GM08714 (cell line): ENCODE measurements around the gene PPP1R1B.

ENCODE experiments used
- H3K4me3 ChIP-seq: fragments of 200-500 bp; sonication (Bioruptor generic); 2 replicates; pipeline ENCODE4 v1.5.1; 2014; ENCODE audit warnings: mild to moderate bottlenecking, low read length, inconsistent platforms
- ZNF274 ChIP-seq: IDR thresholded peaks from 2 replicates; pipeline ENCODE4 v1.6.1; 2012; ENCODE audit warnings: mild to moderate bottlenecking, low read depth, low read length

PPP1R1B gene

GRCh38 chr17:39629494-39629880 is 2.7 kb downstream of the PPP1R1B start:
- TF ChIP-seq ZNF274: no peak

GRCh38 chr17:39629898-39630297 is 3.1 kb downstream of the PPP1R1B start:
- TF ChIP-seq ZNF274: no peak

More at GRCh38 chr17:39629494-39629880, 2.7 kb downstream of the PPP1R1B start:
- no peak overlapping the region for H3K4me3 ChIP-seq

GRCh38 chr17:39631403-39631802 is 4.7 kb downstream of the PPP1R1B start:
- no peak overlapping the region for H3K4me3 ChIP-seq
- TF ChIP-seq ZNF274: no peak

More at GRCh38 chr17:39629898-39630297, 3.1 kb downstream of the PPP1R1B start:
- H3K4me3 ChIP-seq: no peak overlapping the region

GRCh38 chr17:39632153-39632941 is 5.6 kb downstream of the PPP1R1B start:
- TF ChIP-seq ZNF274: no peak
- H3K4me3 ChIP-seq: no peak overlapping the region

GRCh38 chr17:39633570-39634183 is 6.9 kb downstream of the PPP1R1B start:
- no peak overlapping the region for H3K4me3 ChIP-seq
- no peak for TF ChIP-seq ZNF274

- TF ChIP-seq ZNF274: no peak
- no peak overlapping the region for H3K4me3 ChIP-seq
Observed at GRCh38 chr17:39634384-39634871, 7.7 kb downstream of the PPP1R1B start.

- no peak for TF ChIP-seq ZNF274
- H3K4me3 ChIP-seq: no peak overlapping the region
Observed at GRCh38 chr17:39635614-39636176, 8.9 kb downstream of the PPP1R1B start.

- H3K4me3 ChIP-seq: peak overlapping the region; percentile 90; the same call in 1 of the 2 replicates
Observed at GRCh38 chr17:39636587-39636926, 9.8 kb downstream of the PPP1R1B start.

GRCh38 chr17:39636927-39637736 is 10.4 kb downstream of the PPP1R1B start, which contains the start of gene STARD3:
Gene STARD3, plus strand, starts transcription at chr17:39637144. Its CDS starts 16,388 bp downstream, at chr17:39653532.
- H3K4me3 ChIP-seq: peak within 1 kb of the TSS; percentile 90
- no peak for TF ChIP-seq ZNF274

More at GRCh38 chr17:39636587-39636926, 9.8 kb downstream of the PPP1R1B start:
- TF ChIP-seq ZNF274: no peak

GRCh38 chr17:39638317-39638716 is 11.6 kb downstream of the PPP1R1B start:
- peak overlapping the region; percentile 90; the same call in 1 of the 2 replicates for H3K4me3 ChIP-seq
- TF ChIP-seq ZNF274: no peak

- no peak for TF ChIP-seq ZNF274
- no peak overlapping the region for H3K4me3 ChIP-seq
Observed at GRCh38 chr17:39639043-39639442, 12.3 kb downstream of the PPP1R1B start.

GRCh38 chr17:39639566-39640458 is 13.1 kb downstream of the PPP1R1B start:
- H3K4me3 ChIP-seq: no peak overlapping the region
- no peak for TF ChIP-seq ZNF274

GRCh38 chr17:39640591-39641031 is 13.9 kb downstream of the PPP1R1B start:
- no peak for TF ChIP-seq ZNF274
- H3K4me3 ChIP-seq: no peak overlapping the region
